IMR-90 (cell line): ENCODE measurements around the gene SAT1. TPM values are rescaled to one million over a fixed set of nuclear protein-coding genes. Genes with fewer than 3 reads are reported as not detected.

ENCODE experiments used
- ATAC-seq: fragments of 200-7000 bp; cut with Tn5 transposase; 2 replicates; pipeline ENCODE4 v1.9.1; 2020; ENCODE audit warnings: low read depth, mild to moderate bottlenecking, moderate library complexity
- BruUV-seq: library from RNA; stranded (reverse); fragments of 400-500 nt; replicated peaks from 2 replicates; lab custom pipeline; 2021; lab: Mats Ljungman, UMichigan
- CTCF ChIA-PET: fragments of 300-600 bp; formaldehyde crosslinking; extraction: SDS; loops from one replicate; lab custom pipeline; 2021; ENCODE audit warnings: antibody characterized with exemption; lab: Yijun Ruan, JAX
- POLR2A ChIA-PET: fragments of 300-600 bp; sonication (Branson Sonifier 250); formaldehyde crosslinking; loops from one replicate; lab custom pipeline; 2022; ENCODE audit warnings: antibody characterized with exemption; ENCODE audit not compliant: unreplicated experiment; lab: Charles Lee
- DNase-seq: peaks from one replicate; pipeline ENCODE4 v3.0.0; 2013
- H2AFZ ChIP-seq: replicated peaks from 2 replicates; pipeline ENCODE3; 2013; ENCODE audit warnings: low read length, mild to moderate bottlenecking; ENCODE audit not compliant: poor library complexity
- H2AK5ac ChIP-seq: 2 replicates; pipeline ENCODE4 v1.6.1; 2013; ENCODE audit warnings: low read depth, low read length, inconsistent platforms
- H2AK9ac ChIP-seq: replicated peaks from 2 replicates; pipeline ENCODE3; 2013; ENCODE audit warnings: mild to moderate bottlenecking, low read depth, low read length, moderate library complexity; ENCODE audit not compliant: poor library complexity
- H2BK120ac ChIP-seq: 2 replicates; pipeline ENCODE4 v1.6.1; 2013; ENCODE audit warnings: low read depth, low read length, inconsistent platforms
- H2BK15ac ChIP-seq: 3 replicates; pipeline ENCODE4 v1.6.1; 2013; ENCODE audit warnings: low read depth, low read length, inconsistent platforms
- H2BK20ac ChIP-seq: 2 replicates; pipeline ENCODE4 v1.6.1; 2013; ENCODE audit warnings: low read depth, mild to moderate bottlenecking, inconsistent platforms, low read length, moderate library complexity
- H2BK5ac ChIP-seq: 2 replicates; pipeline ENCODE4 v1.6.1; 2013; ENCODE audit warnings: mild to moderate bottlenecking, low read depth, low read length, inconsistent platforms; ENCODE audit not compliant: poor library complexity, severe bottlenecking
- H3K14ac ChIP-seq: replicated peaks from 2 replicates; pipeline ENCODE4 v1.6.1; 2013; ENCODE audit warnings: low read depth, low read length, inconsistent platforms
- H3K18ac ChIP-seq: 2 replicates; pipeline ENCODE4 v1.6.1; 2013; ENCODE audit warnings: low read depth, low read length, control low read depth
- H3K23ac ChIP-seq: 2 replicates; pipeline ENCODE4 v1.6.1; 2013; ENCODE audit warnings: low read depth, low read length, inconsistent platforms
- H3K27ac ChIP-seq: 2 replicates; pipeline ENCODE4 v1.5.1; 2013; ENCODE audit warnings: mild to moderate bottlenecking, control low read depth, low read length; ENCODE audit not compliant: insufficient read depth
- H3K27me3 ChIP-seq: 2 replicates; pipeline ENCODE4 v1.6.1; 2013; ENCODE audit warnings: low read length; ENCODE audit not compliant: control insufficient read depth, insufficient read depth
- H3K36me3 ChIP-seq: 2 replicates; pipeline ENCODE4 v1.6.1; 2013; ENCODE audit warnings: low read length, mixed read lengths; ENCODE audit not compliant: control insufficient read depth, insufficient read depth
- H3K4ac ChIP-seq: 2 replicates; pipeline ENCODE4 v1.6.1; 2013; ENCODE audit warnings: low read depth, low read length, inconsistent platforms
- H3K4me1 ChIP-seq: 2 replicates; pipeline ENCODE4 v1.6.1; 2013; ENCODE audit warnings: low read length, mixed read lengths; ENCODE audit not compliant: control insufficient read depth, insufficient read depth
- H3K4me2 ChIP-seq: 2 replicates; pipeline ENCODE4 v1.6.1; 2013; ENCODE audit warnings: low read depth, mild to moderate bottlenecking, control low read depth, low read length, moderate library complexity
- H3K4me3 ChIP-seq: 2 replicates; pipeline ENCODE4 v1.5.1; 2013; ENCODE audit warnings: low read depth, mild to moderate bottlenecking, control low read depth, low read length, moderate library complexity; ENCODE audit not compliant: insufficient read depth
- H3K56ac ChIP-seq: 2 replicates; pipeline ENCODE4 v1.6.1; 2013; ENCODE audit warnings: low read length, inconsistent platforms; ENCODE audit not compliant: insufficient read depth; ENCODE audit errors: extremely low read depth
- H3K79me1 ChIP-seq, 2 experiments: 2 replicates each; pipeline ENCODE4 v1.6.1; 2013; ENCODE audit warnings: low read length in 2 of 2, inconsistent platforms in 1 of 2, low read depth in 1 of 2
- H3K9ac ChIP-seq: 2 replicates; pipeline ENCODE4 v1.6.1; 2013; ENCODE audit warnings: low read depth, low read length, control low read depth
- H3K9me1 ChIP-seq: 2 replicates; pipeline ENCODE4 v1.6.1; 2013; ENCODE audit warnings: low read length, inconsistent platforms; ENCODE audit not compliant: insufficient read depth
- H3K9me3 ChIP-seq: 2 replicates; pipeline ENCODE4 v1.6.1; 2013; ENCODE audit warnings: low read length; ENCODE audit not compliant: control insufficient read depth, insufficient read depth
- H4K20me1 ChIP-seq: 2 replicates; pipeline ENCODE4 v1.6.1; 2013; ENCODE audit warnings: low read length, inconsistent platforms; ENCODE audit not compliant: insufficient read depth
- H4K5ac ChIP-seq: 2 replicates; pipeline ENCODE4 v1.6.1; 2013; ENCODE audit warnings: mild to moderate bottlenecking, low read depth, low read length, control low read depth
- H4K8ac ChIP-seq, 2 experiments: 2 replicates each; pipeline ENCODE4 v1.6.1; 2013; ENCODE audit warnings: low read depth in 2 of 2, low read length in 2 of 2, control low read depth in 1 of 2, inconsistent platforms in 1 of 2
- H4K91ac ChIP-seq: 2 replicates; pipeline ENCODE4 v1.6.1; 2013; ENCODE audit warnings: low read depth, low read length, inconsistent platforms; ENCODE audit not compliant: insufficient read depth
- CTCF ChIP-seq: conservative IDR thresholded peaks from 2 replicates; pipeline ENCODE4 v1.5.1; 2012; ENCODE audit warnings: mild to moderate bottlenecking, low read depth, low read length, improper control_type of control experiment
- MXI1 ChIP-seq: IDR thresholded peaks from 2 replicates; pipeline ENCODE4 v1.6.1; 2012; ENCODE audit warnings: low read depth, mild to moderate bottlenecking, low read length, moderate library complexity, borderline replicate concordance
- NFE2L2 ChIP-seq: fragments of 150-350 bp; IDR thresholded peaks from 2 replicates; pipeline ENCODE4 v1.6.1; 2016; ENCODE audit warnings: low read depth, mild to moderate bottlenecking, low read length
- RAD21 ChIP-seq: IDR thresholded peaks from 2 replicates; pipeline ENCODE4 v1.6.1; 2012; ENCODE audit warnings: low read length, improper control_type of control experiment
- WGBS, 2 experiments: methylation state at CpG; one replicate each; pipeline versions ENCODE4 v1.1.5 to v1.1.7; 2013; ENCODE audit warnings: missing lambda C conversion rate in 2 of 2; ENCODE audit not compliant: insufficient read length in 1 of 2; ENCODE audit errors: extremely low coverage in 2 of 2; 5-methylcytosine and 5-hydroxymethylcytosine counted together
- dilution Hi-C: fragments of 300-500 bp; cut with HindIII; formaldehyde crosslinking; loops from one replicate; pipeline ENCODE4 v1.14.3; 2018; ENCODE audit warnings: low sequenced_read_pairs; ENCODE audit not compliant: unreplicated experiment
- in situ Hi-C: fragments of 300-500 bp; cut with MboI; formaldehyde crosslinking; loops from 3 replicates; pipeline ENCODE4 v1.14.3; 2019; ENCODE audit warnings: low sequenced_read_pairs, inconsistent platforms, mixed read lengths
- intact Hi-C: fragments of 100-400 bp; cut with micrococcal nuclease; formaldehyde crosslinking; loops from 2 replicates; pipeline ENCODE4 v1.10.0; 2022
- polyA plus RNA-seq, 3 experiments: library from polyadenylated mRNA; depleted of rRNA; stranded (reverse); fragments of >200 nt; gene quantifications; 2 replicates each; pipeline ENCODE4 v1.2.3, GENCODE V29; 2012; ENCODE audit warnings: low replicate concordance in 1 of 3
- total RNA-seq: library from RNA; depleted of rRNA; stranded (reverse); fragments of >200 nt; gene quantifications from 2 replicates; pipeline ENCODE4 v1.2.3, GENCODE V29; 2012

Gene SAT1
- total and polyA plus RNA-seq, 2 of the 4 experiments (the other 2 are of a cell fraction), result 55.9 to 92.8 TPM

- H4K5ac ChIP-seq, result no peak overlapping the region
- no peak overlapping the region for H3K23ac ChIP-seq
- 45% methylated on average over 2 of the region's 4 CpGs; no CpG with 5 or more reads in 1 of the 2 experiments for WGBS, 2 experiments
- no peak overlapping the region for H2BK20ac ChIP-seq
- H2AK5ac ChIP-seq, result 0 out of 2 replicates have a peak overlapping the region, but pooled peaks have one; percentile 33
- H3K27me3 ChIP-seq, result no peaks in the 10 kb centered on the region
- H3K14ac ChIP-seq, result no peak overlapping the region
- dilution Hi-C loops (no loop called here), intact Hi-C loops (no loop called here), in situ Hi-C loops (no loop called here)
- no peak overlapping the region for H2AFZ ChIP-seq
- no peaks in the 10 kb centered on the region for H3K9me3 ChIP-seq
- H3K4me2 ChIP-seq, result no peak overlapping the region
- H4K91ac ChIP-seq, result no peak overlapping the region
- no peak overlapping the region for H4K8ac ChIP-seq
- no peak overlapping the region for H3K4ac ChIP-seq
- no peaks in the 10 kb centered on the region for H3K9me1 ChIP-seq
- ChIA-PET POLR2A (no interaction called here), CTCF (no interaction called here)
- DNase-seq (peak; percentile 85), ATAC-seq (no peak)
- H3K56ac ChIP-seq, result no peak overlapping the region
- H2BK5ac ChIP-seq, result peak overlapping the region; percentile 30
- H3K18ac ChIP-seq, result no peak overlapping the region
- TF ChIP-seq MXI1, result no peak
- peak; percentile 37 for TF ChIP-seq CTCF
- peak; percentile 24; the same call in 1 of the 2 replicates for TF ChIP-seq RAD21
- no peak for TF ChIP-seq NFE2L2
- no peaks in the 10 kb centered on the region for H4K20me1 ChIP-seq
- H3K36me3 ChIP-seq, result no peaks in the 10 kb centered on the region
- no peak overlapping the region for H3K27ac ChIP-seq
- no peak overlapping the region for H2BK15ac ChIP-seq
- no TSS peak for BruUV-seq
- no peak overlapping the region for H2AK9ac ChIP-seq
- no peak overlapping the region for H3K9ac ChIP-seq
- H2BK120ac ChIP-seq, result 0 out of 2 replicates have a peak overlapping the region, but pooled peaks have one; percentile 4
- no peaks in the 10 kb centered on the region; the same call in 1 of the 2 replicates for H3K4me1 ChIP-seq
- H3K4me3 ChIP-seq, result no peak overlapping the region
- H3K79me1 ChIP-seq, result no peaks in the 10 kb centered on the region; a peak in 1 of 4 replicates
Observed at GRCh38 chrX:23779025-23779424, 3.9 kb upstream of the SAT1 start.
